ENCODE data around the gene NINJ2. TPM values are rescaled to one million over a fixed set of nuclear protein-coding genes. Genes with fewer than 3 reads are reported as not detected.

NINJ2 gene
- total RNA-seq, 4 donors from 2014 or later: 1.4 to 8.0 (median 5.6) TPM

DNA sequence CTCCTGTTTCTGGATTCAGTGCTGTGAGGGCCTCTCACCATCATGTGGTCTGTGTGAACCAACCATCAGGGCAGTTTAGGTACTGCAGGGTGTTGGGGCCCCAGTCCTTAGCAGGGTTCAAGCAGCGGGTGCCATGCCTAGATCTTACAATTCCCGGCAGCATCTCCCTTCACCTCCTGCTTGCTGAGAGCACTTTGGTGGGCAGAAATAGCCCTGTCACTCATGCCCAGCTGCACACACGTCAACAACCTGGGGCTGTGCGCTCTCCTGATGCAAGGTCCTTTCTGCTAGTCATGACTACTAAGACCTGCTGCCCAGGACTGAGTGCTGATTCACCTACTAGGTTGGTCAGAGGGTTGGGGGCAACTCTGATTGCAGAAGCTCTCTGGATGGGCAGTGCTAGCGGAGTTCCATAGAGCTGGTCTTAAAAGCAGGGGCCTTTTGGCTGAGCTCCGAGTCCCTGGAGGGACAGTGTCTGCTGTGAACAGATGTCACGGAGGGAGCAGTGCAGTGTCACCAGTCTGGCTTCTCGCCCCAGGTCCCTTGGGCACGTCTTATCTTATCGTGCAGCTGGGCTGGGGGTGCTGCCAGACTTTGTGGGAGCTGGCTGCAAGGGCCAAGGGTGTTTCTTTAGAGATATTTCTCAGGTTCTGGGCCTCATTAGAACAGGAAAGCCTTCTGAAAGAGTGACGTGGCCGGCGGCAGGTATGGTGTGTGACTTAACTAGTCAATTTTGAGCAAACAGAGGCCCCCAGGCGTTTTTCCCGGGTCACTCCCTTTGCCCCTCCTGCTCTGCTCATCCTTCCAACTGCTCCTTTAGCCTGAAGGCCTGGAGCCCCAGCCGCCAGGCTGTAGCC, 71.8 kb downstream of the NINJ2 start:
- H3K4me1 ChIP-seq: no peaks in the 10 kb centered on the region
- no peak for TF ChIP-seq EP300 (IDR thresholded peaks at IDR 0.05; ENCODE audit: low read depth)
- TF ChIP-seq, protein P1, sequence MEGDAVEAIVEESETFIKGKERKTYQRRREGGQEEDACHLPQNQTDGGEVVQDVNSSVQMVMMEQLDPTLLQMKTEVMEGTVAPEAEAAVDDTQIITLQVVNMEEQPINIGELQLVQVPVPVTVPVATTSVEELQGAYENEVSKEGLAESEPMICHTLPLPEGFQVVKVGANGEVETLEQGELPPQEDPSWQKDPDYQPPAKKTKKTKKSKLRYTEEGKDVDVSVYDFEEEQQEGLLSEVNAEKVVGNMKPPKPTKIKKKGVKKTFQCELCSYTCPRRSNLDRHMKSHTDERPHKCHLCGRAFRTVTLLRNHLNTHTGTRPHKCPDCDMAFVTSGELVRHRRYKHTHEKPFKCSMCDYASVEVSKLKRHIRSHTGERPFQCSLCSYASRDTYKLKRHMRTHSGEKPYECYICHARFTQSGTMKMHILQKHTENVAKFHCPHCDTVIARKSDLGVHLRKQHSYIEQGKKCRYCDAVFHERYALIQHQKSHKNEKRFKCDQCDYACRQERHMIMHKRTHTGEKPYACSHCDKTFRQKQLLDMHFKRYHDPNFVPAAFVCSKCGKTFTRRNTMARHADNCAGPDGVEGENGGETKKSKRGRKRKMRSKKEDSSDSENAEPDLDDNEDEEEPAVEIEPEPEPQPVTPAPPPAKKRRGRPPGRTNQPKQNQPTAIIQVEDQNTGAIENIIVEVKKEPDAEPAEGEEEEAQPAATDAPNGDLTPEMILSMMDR (IDR thresholded peaks at IDR 0.05): no peak
- TF ChIP-seq POLR2AphosphoS5 (IDR thresholded peaks at IDR 0.05): no peak
- no peak for TF ChIP-seq POLR2A (IDR thresholded peaks at IDR 0.05)
- no peaks in the 10 kb centered on the region for H3K36me3 ChIP-seq
- no peak overlapping the region for H3K4me3 ChIP-seq
- in situ Hi-C loops (cut with MboI; ENCODE audit: low pct_ligation_motif_present in 1 of 4, low pct_unique_long_range_greater_than_20kb in 1 of 4, low sequenced_read_pairs in 3 of 4): loop anchor here in 1 of 4 donors (25.0 kb wide), 1 partner anchor 146 kb away; no protein-coding TSS in a partner anchor
- DNase-seq: no peak
- intact Hi-C loops (cut with DNase I; ENCODE audit: low total_unique reads): no loop called here
- H3K27me3 ChIP-seq: no peaks in the 10 kb centered on the region
- no peaks in the 10 kb centered on the region for H3K9me3 ChIP-seq
- 74 to 94% methylated on average over 3 to 16 of the region's 16 CpGs for WGBS, 2 donors (ENCODE audit: low coverage in 1 of 2)
- no peak overlapping the region for H3K27ac ChIP-seq

DNA sequence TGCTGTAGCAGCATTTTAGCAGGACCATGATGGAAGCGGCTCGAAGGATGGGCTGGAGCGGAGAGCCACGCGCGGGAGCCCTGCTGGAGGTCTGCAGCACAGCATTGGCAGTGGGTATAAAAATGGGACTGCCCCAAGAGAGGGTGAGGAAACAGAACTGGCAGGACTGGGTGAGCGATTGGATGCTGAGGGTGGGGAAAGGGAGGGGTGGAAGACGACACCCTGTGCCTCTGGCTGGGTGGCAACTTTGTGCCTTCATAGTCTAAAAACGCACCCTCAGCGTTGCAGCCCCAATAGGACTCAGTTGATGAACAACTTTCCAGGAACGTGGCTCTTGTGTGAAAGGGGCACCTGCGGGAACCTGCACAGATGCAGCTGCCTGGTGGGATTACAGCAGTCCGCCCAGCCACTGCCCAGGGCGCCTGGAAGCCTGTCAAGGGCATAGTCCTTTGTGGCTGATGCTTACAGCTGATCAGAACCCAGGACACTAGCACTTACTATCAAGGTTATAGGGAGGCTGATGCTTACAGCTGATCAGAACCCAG, 73.0 kb downstream of the NINJ2 start:
- Histone ChIP-seq H3K4me3 (no peak overlapping the region), H3K4me1 (no peaks in the 10 kb centered on the region), H3K9me3 (no peaks in the 10 kb centered on the region), H3K27ac (no peak overlapping the region), H3K36me3 (no peaks in the 10 kb centered on the region), H3K27me3 (no peaks in the 10 kb centered on the region)
- DNase-seq: no peak
- no peak for TF ChIP-seq EP300 (IDR thresholded peaks at IDR 0.05; ENCODE audit: low read depth)
- TF ChIP-seq, protein P1 (IDR thresholded peaks at IDR 0.05): no peak
- TF ChIP-seq POLR2A (IDR thresholded peaks at IDR 0.05): no peak
- TF ChIP-seq POLR2AphosphoS5 (IDR thresholded peaks at IDR 0.05): no peak
- in situ Hi-C loops (cut with MboI; ENCODE audit: low pct_ligation_motif_present in 1 of 4, low pct_unique_long_range_greater_than_20kb in 1 of 4, low sequenced_read_pairs in 3 of 4): loop anchor here in 1 of 4 donors (25.0 kb wide), 1 partner anchor 147 kb away; no protein-coding TSS in a partner anchor
- intact Hi-C loops (cut with DNase I; ENCODE audit: low total_unique reads): no loop called here
- 83 to 87% methylated on average over 6 to 14 of the region's 14 CpGs for WGBS, 2 donors (ENCODE audit: low coverage in 1 of 2)

DNA sequence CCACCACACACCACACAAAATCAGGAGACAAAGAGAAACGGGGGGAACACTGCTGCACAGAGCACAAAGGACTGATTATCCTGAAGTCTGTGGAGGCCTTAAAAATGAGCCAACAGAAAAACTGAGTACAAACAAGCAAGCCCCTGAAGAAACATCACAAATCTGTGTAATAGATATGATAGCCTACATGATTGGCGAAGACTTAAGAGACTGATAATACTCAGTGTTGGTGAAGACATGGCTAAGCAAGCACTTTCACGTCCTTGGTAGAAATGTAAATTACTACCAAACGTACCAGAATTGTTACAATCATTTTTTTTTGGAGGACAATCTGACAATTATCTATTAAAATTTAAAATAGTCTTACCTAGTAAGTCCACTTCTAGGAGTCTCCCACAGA, 74.6 kb downstream of the NINJ2 start:
- TF ChIP-seq EP300 (IDR thresholded peaks at IDR 0.05; ENCODE audit: low read depth): no peak
- no peak for TF ChIP-seq POLR2A (IDR thresholded peaks at IDR 0.05)
- TF ChIP-seq, protein P1 (IDR thresholded peaks at IDR 0.05): no peak
- no peak for TF ChIP-seq POLR2AphosphoS5 (IDR thresholded peaks at IDR 0.05)
- intact Hi-C loops (cut with DNase I; ENCODE audit: low total_unique reads): no loop called here
- Histone ChIP-seq H3K4me1 (no peaks in the 10 kb centered on the region), H3K36me3 (no peaks in the 10 kb centered on the region), H3K9me3 (no peaks in the 10 kb centered on the region), H3K4me3 (no peak overlapping the region), H3K27me3 (no peaks in the 10 kb centered on the region), H3K27ac (no peak overlapping the region)
- 86 to 94% methylated on average over 3 to 4 of the region's 4 CpGs for WGBS, 2 donors (ENCODE audit: low coverage in 1 of 2)
- DNase-seq: no peak
- in situ Hi-C loops (cut with MboI; ENCODE audit: low pct_ligation_motif_present in 1 of 4, low pct_unique_long_range_greater_than_20kb in 1 of 4, low sequenced_read_pairs in 3 of 4): loop anchor here in 1 of 4 donors (25.0 kb wide), 1 partner anchor 149 kb away; no protein-coding TSS in a partner anchor

DNA sequence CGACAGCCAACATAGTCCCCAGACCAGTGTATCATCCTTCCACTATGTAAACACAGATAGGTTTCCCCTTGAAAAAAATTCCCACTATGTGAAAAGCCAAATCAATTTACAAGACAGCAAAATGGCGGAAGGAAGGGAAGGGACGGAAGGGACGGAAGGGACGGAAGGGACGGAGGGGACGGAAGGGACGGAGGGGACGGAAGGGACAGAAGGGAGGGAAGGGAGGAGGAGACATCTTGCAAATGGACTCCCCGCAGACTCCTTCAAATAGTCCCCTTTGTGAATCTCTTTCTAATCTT, 75.3 kb downstream of the NINJ2 start:
- WGBS, 2 donors (ENCODE audit: low coverage in 1 of 2): 89 to 93% methylated on average over 10 of the region's 10 CpGs
- Histone ChIP-seq H3K4me1 (no peaks in the 10 kb centered on the region), H3K27ac (no peak overlapping the region), H3K9me3 (no peaks in the 10 kb centered on the region), H3K4me3 (no peak overlapping the region), H3K36me3 (no peaks in the 10 kb centered on the region), H3K27me3 (no peaks in the 10 kb centered on the region)
- in situ Hi-C loops (cut with MboI; ENCODE audit: low pct_ligation_motif_present in 1 of 4, low pct_unique_long_range_greater_than_20kb in 1 of 4, low sequenced_read_pairs in 3 of 4) (loop anchor here in 1 of 4 donors (25.0 kb wide), 1 partner anchor 149 kb away; no protein-coding TSS in a partner anchor), intact Hi-C loops (cut with DNase I; ENCODE audit: low total_unique reads) (no loop called here)
- no peak for DNase-seq
- TF ChIP-seq POLR2AphosphoS5 (IDR thresholded peaks at IDR 0.05): no peak
- TF ChIP-seq POLR2A (IDR thresholded peaks at IDR 0.05): no peak
- TF ChIP-seq, protein P1 (IDR thresholded peaks at IDR 0.05): no peak
- TF ChIP-seq EP300 (IDR thresholded peaks at IDR 0.05; ENCODE audit: low read depth): no peak
